ENCODE data around the gene IRF5. TPM values are rescaled to one million over a fixed set of nuclear protein-coding genes. Genes with fewer than 3 reads are reported as not detected.

Gene IRF5
- total and polyA plus RNA-seq, 10 donors = 26.2 to 56.3 (median 42.2) TPM

DNA sequence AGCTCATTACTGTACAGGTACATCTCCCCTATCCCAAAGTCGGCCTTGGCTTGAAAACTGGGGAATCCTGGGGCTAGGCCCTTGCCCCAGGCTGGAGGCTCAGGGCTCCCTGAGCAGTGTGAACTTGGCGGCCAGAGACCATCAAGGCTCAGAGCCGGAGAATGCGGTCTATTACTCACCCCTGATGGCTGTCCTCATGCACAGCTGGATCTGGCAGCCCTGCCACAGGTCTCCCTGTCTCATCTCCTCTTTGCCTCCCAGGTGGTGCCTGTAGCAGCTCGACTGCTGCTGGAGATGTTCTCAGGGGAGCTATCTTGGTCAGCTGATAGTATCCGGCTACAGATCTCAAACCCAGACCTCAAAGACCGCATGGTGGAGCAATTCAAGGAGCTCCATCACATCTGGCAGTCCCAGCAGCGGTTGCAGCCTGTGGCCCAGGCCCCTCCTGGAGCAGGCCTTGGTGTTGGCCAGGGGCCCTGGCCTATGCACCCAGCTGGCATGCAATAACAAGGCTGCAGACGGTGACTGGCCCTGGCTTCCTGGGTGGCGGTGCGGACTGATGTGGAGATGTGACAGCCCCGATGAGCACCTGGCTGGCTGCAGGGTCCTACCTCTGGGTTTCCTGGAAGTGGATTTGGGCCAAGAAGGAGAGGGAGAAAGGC lies 10.7 kb downstream of the IRF5 start:
- peak overlapping the region in 2 of 8 donors; percentile 46 to 48 for H3K27ac ChIP-seq
- H3K27me3 ChIP-seq (replicated peaks in 1 of 7) = no peaks in the 10 kb centered on the region
- H3K9me3 ChIP-seq = no peaks in the 10 kb centered on the region
- WGBS, 5 donors = 64 to 84% (median 72%) methylated on average over 6 to 12 of the region's 12 CpGs
- H3K36me3 ChIP-seq = peaks cover 0 to 100% (median 54%) of the 10 kb centered on the region in 6 donors
- intact Hi-C loops (cut with DNase I; ENCODE audit: low total_unique reads) = no loop called here
- H3K4me1 ChIP-seq = peaks cover 0 to 32% (median 12%) of the 10 kb centered on the region in 6 donors
- no peak overlapping the region for H3K4me3 ChIP-seq
- TF ChIP-seq, protein P1, sequence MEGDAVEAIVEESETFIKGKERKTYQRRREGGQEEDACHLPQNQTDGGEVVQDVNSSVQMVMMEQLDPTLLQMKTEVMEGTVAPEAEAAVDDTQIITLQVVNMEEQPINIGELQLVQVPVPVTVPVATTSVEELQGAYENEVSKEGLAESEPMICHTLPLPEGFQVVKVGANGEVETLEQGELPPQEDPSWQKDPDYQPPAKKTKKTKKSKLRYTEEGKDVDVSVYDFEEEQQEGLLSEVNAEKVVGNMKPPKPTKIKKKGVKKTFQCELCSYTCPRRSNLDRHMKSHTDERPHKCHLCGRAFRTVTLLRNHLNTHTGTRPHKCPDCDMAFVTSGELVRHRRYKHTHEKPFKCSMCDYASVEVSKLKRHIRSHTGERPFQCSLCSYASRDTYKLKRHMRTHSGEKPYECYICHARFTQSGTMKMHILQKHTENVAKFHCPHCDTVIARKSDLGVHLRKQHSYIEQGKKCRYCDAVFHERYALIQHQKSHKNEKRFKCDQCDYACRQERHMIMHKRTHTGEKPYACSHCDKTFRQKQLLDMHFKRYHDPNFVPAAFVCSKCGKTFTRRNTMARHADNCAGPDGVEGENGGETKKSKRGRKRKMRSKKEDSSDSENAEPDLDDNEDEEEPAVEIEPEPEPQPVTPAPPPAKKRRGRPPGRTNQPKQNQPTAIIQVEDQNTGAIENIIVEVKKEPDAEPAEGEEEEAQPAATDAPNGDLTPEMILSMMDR (IDR thresholded peaks at IDR 0.05 in 8 of 11, conservative IDR thresholded peaks at IDR 0.05 in 3 of 11) = no peak
- peak in 2 of 3 donors; percentile 31 to 72 for TF ChIP-seq POLR2AphosphoS5 (IDR thresholded peaks at IDR 0.05)
- DNase-seq = no peak

DNA sequence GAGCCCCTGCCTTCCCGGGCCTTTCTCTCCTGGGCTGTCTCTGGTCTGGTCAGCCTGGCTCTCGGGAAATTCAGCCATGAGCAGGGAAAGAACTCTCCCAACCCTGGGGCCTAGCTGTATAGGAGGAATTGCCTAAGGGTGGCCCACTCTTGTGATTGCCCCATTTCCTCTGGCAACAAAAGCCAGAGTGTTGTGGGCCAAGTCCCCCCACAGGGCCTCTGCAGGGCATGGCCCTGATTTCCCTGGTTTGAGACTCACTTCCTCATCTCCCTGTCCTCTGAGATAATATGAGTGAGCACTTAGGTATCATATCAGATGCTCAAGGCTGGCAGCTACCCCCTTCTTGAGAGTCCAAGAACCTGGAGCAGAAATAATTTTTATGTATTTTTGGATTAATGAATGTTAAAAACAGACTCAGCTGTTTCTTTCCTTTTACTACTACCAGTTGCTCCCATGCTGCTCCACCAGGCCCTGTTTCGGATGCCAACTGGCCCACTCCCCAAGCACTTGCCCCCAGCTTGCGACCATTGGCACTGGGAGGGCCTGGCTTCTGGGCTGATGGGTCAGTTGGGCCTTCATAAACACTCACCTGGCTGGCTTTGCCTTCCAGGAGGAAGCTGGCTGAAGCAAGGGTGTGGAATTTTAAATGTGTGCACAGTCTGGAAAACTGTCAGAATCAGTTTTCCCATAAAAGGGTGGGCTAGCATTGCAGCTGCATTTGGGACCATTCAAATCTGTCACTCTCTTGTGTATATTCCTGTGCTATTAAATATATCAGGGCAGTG lies 11.4 kb downstream of the IRF5 start:
- WGBS, 5 donors = 72 to 92% (median 88%) methylated on average over 4 of the region's 4 CpGs
- peaks cover 0 to 31% (median 12%) of the 10 kb centered on the region in 6 donors for H3K4me1 ChIP-seq
- DNase-seq = no peak
- H3K27me3 ChIP-seq (replicated peaks in 1 of 7) = no peaks in the 10 kb centered on the region
- no peaks in the 10 kb centered on the region for H3K9me3 ChIP-seq
- no peak overlapping the region for H3K4me3 ChIP-seq
- H3K27ac ChIP-seq = peak overlapping the region in 2 of 8 donors; percentile 46 to 48
- intact Hi-C loops (cut with DNase I; ENCODE audit: low total_unique reads) = no loop called here
- peaks cover 0 to 100% (median 58%) of the 10 kb centered on the region in 6 donors for H3K36me3 ChIP-seq
- TF ChIP-seq, protein P1 (IDR thresholded peaks at IDR 0.05 in 8 of 11, conservative IDR thresholded peaks at IDR 0.05 in 3 of 11) = no peak
- TF ChIP-seq POLR2AphosphoS5 (IDR thresholded peaks at IDR 0.05) = peak in 2 of 3 donors; percentile 12 to 43
- TF ChIP-seq POLR2A (IDR thresholded peaks at IDR 0.05) = no peak

DNA sequence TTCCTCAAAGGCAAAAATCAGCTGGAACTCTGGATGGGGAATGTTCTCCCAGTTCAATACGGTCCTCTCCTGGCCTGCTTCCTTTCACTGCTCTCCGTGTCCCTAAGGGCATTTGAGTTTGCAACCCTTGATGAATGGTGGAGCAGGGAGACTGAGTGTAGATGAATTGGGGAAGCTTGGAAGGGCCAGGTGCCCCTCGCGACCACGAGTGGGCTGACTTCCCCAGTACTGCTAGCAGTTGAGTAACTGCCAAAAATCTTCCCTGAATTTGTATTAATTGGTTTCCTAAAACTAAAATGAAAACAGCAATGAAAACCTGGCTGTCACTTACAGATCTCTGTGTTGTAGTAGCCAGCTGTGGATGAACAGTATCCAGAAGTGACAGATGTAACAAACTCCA lies 13.6 kb downstream of the IRF5 start:
- H3K9me3 ChIP-seq = no peaks in the 10 kb centered on the region
- intact Hi-C loops (cut with DNase I; ENCODE audit: low total_unique reads) = no loop called here
- H3K27ac ChIP-seq = no peak overlapping the region
- no peak for DNase-seq
- 51 to 64% (median 62%) methylated on average over 5 of the region's 5 CpGs for WGBS, 5 donors
- peaks cover 0 to 39% (median 12%) of the 10 kb centered on the region in 6 donors for H3K4me1 ChIP-seq
- no peak overlapping the region for H3K4me3 ChIP-seq
- H3K27me3 ChIP-seq (replicated peaks in 1 of 7) = no peaks in the 10 kb centered on the region
- peaks cover 0 to 100% (median 64%) of the 10 kb centered on the region in 6 donors for H3K36me3 ChIP-seq
- TF ChIP-seq POLR2AphosphoS5 (IDR thresholded peaks at IDR 0.05) (no peak), POLR2A (IDR thresholded peaks at IDR 0.05) (no peak)
- TF ChIP-seq, protein P1 (IDR thresholded peaks at IDR 0.05 in 8 of 11, conservative IDR thresholded peaks at IDR 0.05 in 3 of 11) = no peak

DNA sequence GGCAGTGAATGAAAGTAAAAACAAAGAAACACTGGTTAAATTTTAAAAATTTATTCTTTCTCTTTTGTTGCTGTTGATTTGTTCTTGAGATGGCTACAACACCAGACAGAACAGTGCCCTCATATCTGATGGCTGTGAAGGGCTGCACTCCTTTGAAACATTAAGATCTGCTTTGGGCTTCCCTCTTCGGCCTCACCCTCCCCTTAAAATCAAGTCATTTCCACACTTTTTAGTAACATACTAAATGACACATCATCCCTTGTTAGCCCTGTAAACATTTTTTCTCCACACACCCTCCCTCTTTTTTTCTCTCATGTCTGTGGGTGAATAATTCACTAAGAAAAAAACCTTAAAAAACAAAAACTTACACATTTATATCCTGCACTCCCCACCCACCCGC lies 16.4 kb downstream of the IRF5 start:
- Histone ChIP-seq H3K27me3 (replicated peaks in 1 of 7) (no peaks in the 10 kb centered on the region), H3K27ac (peak overlapping the region in 6 of 8 donors; percentile 43 to 72 (median 63)), H3K36me3 (peaks cover 0 to 100% (median 67%) of the 10 kb centered on the region in 6 donors), H3K9me3 (no peaks in the 10 kb centered on the region), H3K4me3 (no peak overlapping the region), H3K4me1 (peaks cover 0 to 25% (median 2%) of the 10 kb centered on the region in 6 donors)
- WGBS, 5 donors = 82 to 93% (median 89%) methylated on average over 2 of the region's 2 CpGs
- no peak for DNase-seq
- intact Hi-C loops (cut with DNase I; ENCODE audit: low total_unique reads) = no loop called here
- TF ChIP-seq POLR2AphosphoS5 (IDR thresholded peaks at IDR 0.05) = no peak
- no peak for TF ChIP-seq POLR2A (IDR thresholded peaks at IDR 0.05)
- TF ChIP-seq, protein P1 (IDR thresholded peaks at IDR 0.05 in 8 of 11, conservative IDR thresholded peaks at IDR 0.05 in 3 of 11) = no peak

All from spleen (tissue), 11 donors.